ENCODE results near the gene CDC14B.

- no peak for TF ChIP-seq EZH2 (IDR thresholded peaks at IDR 0.05; ENCODE audit: borderline replicate concordance, low read depth, low read length, poor library complexity, severe bottlenecking)
- TF ChIP-seq CTCF (conservative IDR thresholded peaks at IDR 0.05; ENCODE audit: low read depth, low read length): no peak
Measured at GRCh38 chr9:96459268-96460007, 160.2 kb downstream of the CDC14B start.

Data from A673 (cell line).